Measurements from ENCODE around the gene NRIP1.

The NRIP1 gene

GRCh38 chr21:14916676-14917141 is 148.1 kb downstream of the NRIP1 start:
- no peak for DNase-seq (ENCODE audit: low spot score)

GRCh38 chr21:14913638-14914037 is 151.2 kb downstream of the NRIP1 start:
- no peak for DNase-seq (ENCODE audit: low spot score)

- no peak for DNase-seq (ENCODE audit: low spot score)
These were observed 153.4 kb downstream of the NRIP1 start for GRCh38 chr21:14911351-14911750.
